AG08396 (cell line): ENCODE data around the gene PATE1.

Source experiments
- DNase-seq: peaks from one replicate; pipeline ENCODE4 v3.0.0; 2012; ENCODE audit warnings: low spot score, mixed read lengths

PATE1 gene

DNA sequence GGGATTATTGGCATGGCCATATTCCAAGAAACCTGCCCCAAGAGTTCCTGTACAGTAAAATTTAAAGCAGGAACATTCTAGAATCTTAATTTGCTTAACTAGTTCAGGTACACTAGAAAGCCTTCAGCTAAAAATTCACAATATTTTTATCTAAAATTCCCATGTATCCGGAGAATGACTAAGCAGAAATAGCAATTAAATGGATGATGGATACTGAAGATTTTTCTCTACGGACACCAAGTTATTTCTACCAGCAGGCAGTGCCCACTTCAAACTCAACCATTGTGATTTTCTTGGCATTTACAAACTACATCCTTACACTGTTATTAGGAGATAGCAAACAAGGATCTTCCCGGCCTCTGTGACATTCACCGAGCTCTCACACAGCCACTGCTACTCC, 44.7 kb downstream of the PATE1 start:
- no peak for DNase-seq

- DNase-seq: no peak
Observed at GRCh38 chr11:125797641-125798040, 51.6 kb downstream of the PATE1 start.
